COLO668 (cell line): Measurements from ENCODE around the gene ARVCF.

Source experiments
- DNase-seq: peaks from one replicate; lab custom pipeline; 2025; ENCODE audit not compliant: unreplicated experiment; lab: John Stamatoyannopoulos, UW

ARVCF gene

GRCh38 chr22:19976671-19977070 lies 40.0 kb downstream of the ARVCF start:
- DNase-seq, result no peak

- no peak for DNase-seq
Observed at GRCh38 chr22:19975707-19976035, 41.0 kb downstream of the ARVCF start.

GRCh38 chr22:19974935-19975706 lies 41.5 kb downstream of the ARVCF start:
- DNase-seq, result peak; percentile 84

- peak; percentile 87 for DNase-seq
Observed at GRCh38 chr22:19974268-19974861, 42.3 kb downstream of the ARVCF start.

DNA sequence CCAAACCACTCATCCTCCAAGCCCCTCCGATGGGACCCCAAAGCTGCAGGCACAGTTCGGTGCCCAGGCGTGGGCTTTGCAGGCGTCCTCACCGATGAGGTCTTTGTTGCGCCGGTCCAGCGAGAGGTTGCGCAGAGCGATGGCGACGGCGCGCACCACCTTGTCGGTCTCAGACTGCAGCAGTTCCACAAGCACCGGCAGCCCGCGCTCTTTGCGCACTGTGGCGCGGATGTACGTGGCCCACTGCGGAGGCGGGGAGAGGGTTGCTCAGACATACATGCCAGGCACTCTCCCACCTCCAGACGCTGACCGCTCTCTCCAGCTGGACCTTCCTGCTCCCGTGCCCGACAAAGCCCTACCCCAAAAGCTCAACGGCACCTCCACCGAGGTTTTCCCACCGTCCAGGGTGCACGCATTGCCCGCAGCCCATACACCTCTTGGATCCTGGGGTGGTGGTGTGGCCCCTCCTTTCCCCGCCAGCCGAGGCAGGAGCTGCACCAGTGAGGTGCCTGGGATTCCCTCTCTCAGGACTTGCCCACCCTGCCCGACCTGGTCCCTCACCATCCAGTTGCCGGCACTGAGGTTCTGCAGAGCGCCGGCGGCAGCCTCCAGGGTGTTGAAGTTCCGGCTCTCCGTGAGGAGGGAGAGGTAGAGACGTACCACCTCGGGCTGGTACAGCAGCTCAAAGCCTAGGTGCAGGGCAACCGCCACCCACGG lies 42.9 kb downstream of the ARVCF start:
- DNase-seq, result no peak

DNA sequence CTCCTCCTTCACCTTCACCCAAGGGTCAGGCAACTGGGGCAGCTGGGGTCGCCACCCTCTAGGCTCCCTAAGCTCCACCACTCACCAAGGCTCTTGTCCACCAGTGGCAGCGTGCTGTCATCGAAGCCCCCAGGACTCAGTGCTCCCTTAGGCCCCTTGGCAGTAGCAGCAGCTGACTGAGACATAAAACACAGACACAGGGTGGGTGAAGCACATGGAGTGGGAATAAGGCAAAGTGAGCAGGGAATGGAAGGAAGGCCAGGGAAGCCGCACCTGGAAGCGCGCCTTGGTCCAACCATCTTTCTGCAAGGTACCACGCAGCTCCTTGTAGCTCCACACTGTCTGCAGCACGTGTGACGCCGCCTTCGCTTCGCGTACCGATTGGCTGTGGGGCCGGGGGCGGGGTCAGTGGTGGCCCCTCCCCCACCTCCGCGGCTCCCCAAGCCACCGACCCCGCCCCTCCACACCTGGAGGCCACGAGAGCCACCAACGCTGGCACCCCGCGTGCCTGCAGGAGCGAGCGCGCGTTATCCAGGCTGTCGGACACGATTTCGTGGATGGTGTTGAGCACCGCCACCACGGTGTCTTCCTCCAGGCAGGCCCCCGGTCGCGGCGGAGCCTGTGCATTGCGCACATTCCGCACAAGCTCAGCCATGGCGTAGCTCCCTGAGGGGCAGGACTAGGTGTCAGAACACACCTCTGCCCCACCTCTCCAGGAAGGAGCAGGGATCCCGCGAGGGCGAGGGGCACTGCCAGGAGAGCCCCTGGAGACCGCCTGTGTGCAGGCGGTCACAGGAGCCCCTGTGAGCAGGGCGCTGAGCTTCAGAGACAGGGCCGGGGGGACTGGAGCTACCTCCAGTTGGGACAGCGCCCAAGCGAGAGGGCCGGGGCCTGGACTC lies 43.7 kb downstream of the ARVCF start:
- no peak for DNase-seq

GRCh38 chr22:19972251-19972650 lies 44.4 kb downstream of the ARVCF start:
- DNase-seq, result no peak

- DNase-seq, result no peak
Observed at GRCh38 chr22:19971276-19972124, 45.1 kb downstream of the ARVCF start.

- DNase-seq, result peak; percentile 60
Observed at GRCh38 chr22:19970479-19971275, 45.9 kb downstream of the ARVCF start.

GRCh38 chr22:19970031-19970478 lies 46.6 kb downstream of the ARVCF start:
- DNase-seq, result no peak

DNA sequence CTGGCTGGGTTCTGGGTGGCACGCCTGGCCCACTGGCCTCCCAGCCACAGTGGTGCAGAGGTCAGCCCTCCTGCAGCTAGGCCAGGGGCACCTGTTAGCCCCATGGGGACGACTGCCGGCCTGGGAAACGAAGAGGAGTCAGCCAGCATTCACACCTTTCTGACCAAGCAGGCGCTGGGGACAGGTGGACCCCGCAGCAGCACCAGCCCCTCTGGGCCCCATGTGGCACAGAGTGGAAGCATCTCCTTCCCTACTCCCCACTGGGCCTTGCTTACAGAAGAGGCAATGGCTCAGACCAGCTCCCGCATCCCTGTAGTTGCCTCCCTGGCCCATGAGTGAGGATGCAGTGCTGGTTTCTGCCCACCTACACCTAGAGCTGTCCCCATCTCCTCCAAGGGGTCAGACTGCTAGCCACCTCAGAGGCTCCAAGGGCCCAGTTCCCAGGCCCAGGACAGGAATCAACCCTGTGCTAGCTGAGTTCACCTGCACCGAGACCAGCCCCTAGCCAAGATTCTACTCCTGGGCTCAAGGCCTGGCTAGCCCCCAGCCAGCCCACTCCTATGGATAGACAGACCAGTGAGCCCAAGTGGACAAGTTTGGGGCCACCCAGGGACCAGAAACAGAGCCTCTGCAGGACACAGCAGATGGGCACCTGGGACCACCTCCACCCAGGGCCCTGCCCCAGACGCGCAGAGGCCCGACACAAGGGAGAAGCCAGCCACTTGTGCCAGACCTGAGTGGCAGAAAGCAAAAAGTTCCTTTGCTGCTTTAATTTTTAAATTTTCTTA lies 47.3 kb downstream of the ARVCF start:
- DNase-seq, result no peak

DNA sequence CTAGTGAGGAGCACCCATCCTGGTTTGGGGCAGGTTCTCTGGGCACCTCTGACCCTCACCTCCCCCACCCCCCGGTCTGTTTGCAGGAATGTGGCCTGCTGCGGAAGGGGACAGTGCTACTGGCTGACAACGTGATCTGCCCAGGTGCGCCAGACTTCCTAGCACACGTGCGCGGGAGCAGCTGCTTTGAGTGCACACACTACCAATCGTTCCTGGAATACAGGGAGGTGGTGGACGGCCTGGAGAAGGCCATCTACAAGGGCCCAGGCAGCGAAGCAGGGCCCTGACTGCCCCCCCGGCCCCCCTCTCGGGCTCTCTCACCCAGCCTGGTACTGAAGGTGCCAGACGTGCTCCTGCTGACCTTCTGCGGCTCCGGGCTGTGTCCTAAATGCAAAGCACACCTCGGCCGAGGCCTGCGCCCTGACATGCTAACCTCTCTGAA lies 48.2 kb downstream of the ARVCF start:
- no peak for DNase-seq

- no peak for DNase-seq
Observed at GRCh38 chr22:19967850-19968449, 48.7 kb downstream of the ARVCF start.

DNA sequence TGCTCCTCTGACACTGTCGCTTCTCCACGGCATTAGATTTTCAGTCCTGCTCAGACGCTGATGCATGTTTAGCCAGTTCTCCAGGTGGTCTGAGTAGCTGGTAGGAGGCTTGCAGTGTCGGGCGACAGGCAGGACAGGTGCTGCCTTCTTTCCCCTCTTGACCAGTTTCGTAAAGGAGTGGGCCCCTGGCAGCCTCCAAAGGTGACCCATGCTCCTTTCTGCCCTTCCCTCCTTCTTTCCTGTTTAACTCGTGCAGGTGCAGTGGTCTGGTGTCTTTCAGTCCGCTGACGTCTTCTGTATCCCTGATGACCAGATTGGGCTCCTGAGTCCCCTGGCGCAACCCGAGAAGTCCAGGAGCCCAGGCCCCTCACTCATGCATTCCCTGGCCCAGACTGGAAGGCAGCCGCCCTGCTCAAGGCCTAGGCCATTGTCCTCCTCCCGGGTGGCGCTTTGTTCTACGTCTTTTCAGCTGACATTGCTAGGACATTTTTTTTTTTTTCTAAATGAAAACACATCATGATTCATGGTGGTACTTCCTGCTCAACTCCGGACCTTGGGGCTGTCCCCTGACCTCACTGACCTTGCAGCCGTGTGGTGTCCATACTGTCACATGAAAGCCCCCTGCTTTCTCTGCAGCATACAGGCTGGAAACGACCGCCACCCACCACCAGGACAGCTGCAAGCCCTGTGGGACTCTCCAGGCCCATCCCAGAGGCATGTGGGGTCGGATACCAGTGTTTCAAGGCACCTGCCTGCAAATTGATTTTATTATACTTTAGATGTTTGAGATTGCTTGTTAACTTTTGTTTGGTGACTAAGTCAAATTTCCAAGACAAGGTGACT lies 49.5 kb downstream of the ARVCF start:
- no peak for DNase-seq

GRCh38 chr22:19965771-19966709 lies 50.6 kb downstream of the ARVCF start:
- peak; percentile 39 for DNase-seq

GRCh38 chr22:19964701-19965386 lies 51.8 kb downstream of the ARVCF start:
- no peak for DNase-seq
